ENCODE measurements around the gene CCL22.
"Not testable (repeated sequence)": the region's sequence is repeated elsewhere in the genome, so short reads cannot be mapped to it uniquely, and the experiment has no call there.

CCL22 gene

GRCh38 chr16:57390636-57391295 is 32.2 kb downstream of the CCL22 start:
- no peak overlapping the region for H3K27ac ChIP-seq (ENCODE audit: low read depth, low read length)
- peaks cover 0 to 3% (median 0%) of the 10 kb centered on the region in 5 donors for H3K27me3 ChIP-seq (ENCODE audit: control insufficient read depth in 5 of 5, insufficient read depth in 4 of 5, low read length in 5 of 5)
- H3K9ac ChIP-seq (ENCODE audit: low read length in 5 of 5), result no peak overlapping the region
- H3K4me3 ChIP-seq (ENCODE audit: low read depth in 1 of 5, low read length in 5 of 5), result no peak overlapping the region
- H3K4me1 ChIP-seq (ENCODE audit: control insufficient read depth in 5 of 5, insufficient read depth in 5 of 5, low read length in 5 of 5), result peaks cover 0 to 57% (median 7%) of the 10 kb centered on the region in 5 donors
- peaks cover 0 to 2% (median 0%) of the 10 kb centered on the region in 5 donors for H3K9me3 ChIP-seq (ENCODE audit: control insufficient read depth in 5 of 5, low read length in 5 of 5)
- H3K36me3 ChIP-seq (ENCODE audit: control insufficient read depth in 5 of 5, insufficient read depth in 5 of 5, low read length in 5 of 5), result peaks cover 0 to 2% (median 0%) of the 10 kb centered on the region in 5 donors

- H3K9ac ChIP-seq (ENCODE audit: low read length in 5 of 5), result no peak overlapping the region
- H3K27ac ChIP-seq (ENCODE audit: low read depth, low read length), result no peak overlapping the region
- H3K4me3 ChIP-seq (ENCODE audit: low read depth in 1 of 5, low read length in 5 of 5), result no peak overlapping the region
- H3K9me3 ChIP-seq (ENCODE audit: control insufficient read depth in 5 of 5, low read length in 5 of 5), result peaks cover 0 to 2% (median 0%) of the 10 kb centered on the region in 5 donors
- H3K4me1 ChIP-seq (ENCODE audit: control insufficient read depth in 5 of 5, insufficient read depth in 5 of 5, low read length in 5 of 5), result peaks cover 0 to 52% (median 5%) of the 10 kb centered on the region in 5 donors
- H3K27me3 ChIP-seq (ENCODE audit: control insufficient read depth in 5 of 5, insufficient read depth in 4 of 5, low read length in 5 of 5), result peaks cover 0 to 3% (median 0%) of the 10 kb centered on the region in 5 donors
- H3K36me3 ChIP-seq (ENCODE audit: control insufficient read depth in 5 of 5, insufficient read depth in 5 of 5, low read length in 5 of 5), result peaks cover 0 to 2% (median 0%) of the 10 kb centered on the region in 5 donors
Observed at GRCh38 chr16:57391300-57391699, 32.7 kb downstream of the CCL22 start.

GRCh38 chr16:57391708-57392107 is 33.1 kb downstream of the CCL22 start:
- H3K36me3 ChIP-seq (ENCODE audit: control insufficient read depth in 5 of 5, insufficient read depth in 5 of 5, low read length in 5 of 5), result peaks cover 0 to 2% (median 0%) of the 10 kb centered on the region in 5 donors
- no peak overlapping the region for H3K27ac ChIP-seq (ENCODE audit: low read depth, low read length)
- peaks cover 0 to 49% (median 1%) of the 10 kb centered on the region in 5 donors for H3K4me1 ChIP-seq (ENCODE audit: control insufficient read depth in 5 of 5, insufficient read depth in 5 of 5, low read length in 5 of 5)
- peaks cover 0 to 3% (median 0%) of the 10 kb centered on the region in 5 donors for H3K27me3 ChIP-seq (ENCODE audit: control insufficient read depth in 5 of 5, insufficient read depth in 4 of 5, low read length in 5 of 5)
- H3K9me3 ChIP-seq (ENCODE audit: control insufficient read depth in 5 of 5, low read length in 5 of 5), result peaks cover 0 to 2% (median 0%) of the 10 kb centered on the region in 5 donors
- H3K4me3 ChIP-seq (ENCODE audit: low read depth in 1 of 5, low read length in 5 of 5), result no peak overlapping the region
- H3K9ac ChIP-seq (ENCODE audit: low read length in 5 of 5), result no peak overlapping the region

GRCh38 chr16:57392694-57393093 is 34.1 kb downstream of the CCL22 start:
- H3K4me1 ChIP-seq (ENCODE audit: control insufficient read depth in 5 of 5, insufficient read depth in 5 of 5, low read length in 5 of 5), result peaks cover 0 to 41% (median 0%) of the 10 kb centered on the region in 5 donors
- H3K27me3 ChIP-seq (ENCODE audit: control insufficient read depth in 5 of 5, insufficient read depth in 4 of 5, low read length in 5 of 5), result peaks cover 0 to 3% (median 0%) of the 10 kb centered on the region in 5 donors
- H3K4me3 ChIP-seq (ENCODE audit: low read depth in 1 of 5, low read length in 5 of 5), result no peak overlapping the region
- no peak overlapping the region for H3K27ac ChIP-seq (ENCODE audit: low read depth, low read length)
- peaks cover 0 to 2% (median 0%) of the 10 kb centered on the region in 5 donors for H3K36me3 ChIP-seq (ENCODE audit: control insufficient read depth in 5 of 5, insufficient read depth in 5 of 5, low read length in 5 of 5)
- no peak overlapping the region for H3K9ac ChIP-seq (ENCODE audit: low read length in 5 of 5)
- peaks cover 0 to 2% (median 0%) of the 10 kb centered on the region in 5 donors for H3K9me3 ChIP-seq (ENCODE audit: control insufficient read depth in 5 of 5, low read length in 5 of 5)

GRCh38 chr16:57394444-57394843 is 35.9 kb downstream of the CCL22 start:
- no peak overlapping the region for H3K4me3 ChIP-seq (ENCODE audit: low read depth in 1 of 5, low read length in 5 of 5)
- no peak overlapping the region for H3K27ac ChIP-seq (ENCODE audit: low read depth, low read length)
- H3K27me3 ChIP-seq (ENCODE audit: control insufficient read depth in 5 of 5, insufficient read depth in 4 of 5, low read length in 5 of 5), result no peaks in the 10 kb centered on the region
- H3K9ac ChIP-seq (ENCODE audit: low read length in 5 of 5), result no peak overlapping the region
- H3K36me3 ChIP-seq (ENCODE audit: control insufficient read depth in 5 of 5, insufficient read depth in 5 of 5, low read length in 5 of 5), result no peaks in the 10 kb centered on the region
- H3K4me1 ChIP-seq (ENCODE audit: control insufficient read depth in 5 of 5, insufficient read depth in 5 of 5, low read length in 5 of 5), result peaks cover 0 to 24% (median 0%) of the 10 kb centered on the region in 5 donors
- no peaks in the 10 kb centered on the region for H3K9me3 ChIP-seq (ENCODE audit: control insufficient read depth in 5 of 5, low read length in 5 of 5)

GRCh38 chr16:57395026-57395425 is 36.4 kb downstream of the CCL22 start:
- H3K4me1 ChIP-seq (ENCODE audit: control insufficient read depth in 5 of 5, insufficient read depth in 5 of 5, low read length in 5 of 5), result peaks cover 0 to 20% (median 0%) of the 10 kb centered on the region in 5 donors
- no peak overlapping the region for H3K9ac ChIP-seq (ENCODE audit: low read length in 5 of 5)
- no peaks in the 10 kb centered on the region for H3K27me3 ChIP-seq (ENCODE audit: control insufficient read depth in 5 of 5, insufficient read depth in 4 of 5, low read length in 5 of 5)
- H3K9me3 ChIP-seq (ENCODE audit: control insufficient read depth in 5 of 5, low read length in 5 of 5), result no peaks in the 10 kb centered on the region
- H3K27ac ChIP-seq (ENCODE audit: low read depth, low read length), result no peak overlapping the region
- no peaks in the 10 kb centered on the region for H3K36me3 ChIP-seq (ENCODE audit: control insufficient read depth in 5 of 5, insufficient read depth in 5 of 5, low read length in 5 of 5)
- H3K4me3 ChIP-seq (ENCODE audit: low read depth in 1 of 5, low read length in 5 of 5), result no peak overlapping the region

GRCh38 chr16:57396786-57397185 is 38.2 kb downstream of the CCL22 start:
- Histone ChIP-seq H3K27ac (ENCODE audit: low read depth, low read length) (no peak overlapping the region), H3K9ac (ENCODE audit: low read length in 5 of 5) (no peak overlapping the region), H3K9me3 (ENCODE audit: control insufficient read depth in 5 of 5, low read length in 5 of 5) (no peaks in the 10 kb centered on the region), H3K27me3 (ENCODE audit: control insufficient read depth in 5 of 5, insufficient read depth in 4 of 5, low read length in 5 of 5) (no peaks in the 10 kb centered on the region), H3K4me3 (ENCODE audit: low read depth in 1 of 5, low read length in 5 of 5) (no peak overlapping the region), H3K36me3 (ENCODE audit: control insufficient read depth in 5 of 5, insufficient read depth in 5 of 5, low read length in 5 of 5) (no peaks in the 10 kb centered on the region), H3K4me1 (ENCODE audit: control insufficient read depth in 5 of 5, insufficient read depth in 5 of 5, low read length in 5 of 5) (peaks cover 0 to 6% (median 0%) of the 10 kb centered on the region in 5 donors)

- not testable (repeated sequence) for H3K36me3 ChIP-seq (ENCODE audit: control insufficient read depth in 5 of 5, insufficient read depth in 5 of 5, low read length in 5 of 5); H3K4me3 ChIP-seq (ENCODE audit: low read depth in 1 of 5, low read length in 5 of 5); H3K9ac ChIP-seq (ENCODE audit: low read length in 5 of 5); H3K9me3 ChIP-seq (ENCODE audit: control insufficient read depth in 5 of 5, low read length in 5 of 5); H3K4me1 ChIP-seq (ENCODE audit: control insufficient read depth in 5 of 5, insufficient read depth in 5 of 5, low read length in 5 of 5); H3K27ac ChIP-seq (ENCODE audit: low read depth, low read length); H3K27me3 ChIP-seq (ENCODE audit: control insufficient read depth in 5 of 5, insufficient read depth in 4 of 5, low read length in 5 of 5)
Observed at GRCh38 chr16:57397493-57397892, 38.9 kb downstream of the CCL22 start.

- peaks cover 0 to 6% (median 0%) of the 10 kb centered on the region in 5 donors for H3K4me1 ChIP-seq (ENCODE audit: control insufficient read depth in 5 of 5, insufficient read depth in 5 of 5, low read length in 5 of 5)
- H3K36me3 ChIP-seq (ENCODE audit: control insufficient read depth in 5 of 5, insufficient read depth in 5 of 5, low read length in 5 of 5), result no peaks in the 10 kb centered on the region
- no peak overlapping the region for H3K4me3 ChIP-seq (ENCODE audit: low read depth in 1 of 5, low read length in 5 of 5)
- no peaks in the 10 kb centered on the region for H3K27me3 ChIP-seq (ENCODE audit: control insufficient read depth in 5 of 5, insufficient read depth in 4 of 5, low read length in 5 of 5)
- H3K9me3 ChIP-seq (ENCODE audit: control insufficient read depth in 5 of 5, low read length in 5 of 5), result no peaks in the 10 kb centered on the region
- no peak overlapping the region for H3K27ac ChIP-seq (ENCODE audit: low read depth, low read length)
- H3K9ac ChIP-seq (ENCODE audit: low read length in 5 of 5), result no peak overlapping the region
Observed at GRCh38 chr16:57401943-57402640, 43.5 kb downstream of the CCL22 start.

All from subcutaneous abdominal adipose tissue (tissue), 5 donors.